Lower leg skin (tissue), 4 donors: ENCODE results near the gene GOLGA7B. TPM values are rescaled to one million over a fixed set of nuclear protein-coding genes. Genes with fewer than 3 reads are reported as not detected.

Experiments used
- DNase-seq, 2 donors: peaks; one replicate each; pipeline ENCODE4 v3.0.0-alpha.2; 2019; ENCODE audit warnings: low spot score in 2 of 2
- H3K4me3 ChIP-seq: fragments of 200-600 bp; sonication (generic); 2 replicates; pipeline ENCODE4 v1.5.1; 2017; ENCODE audit warnings: mild to moderate bottlenecking, low read depth; ENCODE audit not compliant: poor library complexity, severe bottlenecking
- CTCF ChIP-seq, 3 donors: fragments of 450-650 bp; IDR thresholded peaks; one replicate each; pipeline ENCODE4 v1.5.1; 2016; ENCODE audit warnings: antibody characterized with exemption in 3 of 3, mild to moderate bottlenecking in 3 of 3, moderate library complexity in 2 of 3
- POLR2A ChIP-seq, 2 donors: fragments of 450-650 bp; IDR thresholded peaks; one replicate each; pipeline ENCODE4 v1.6.1; 2016 to 2017; ENCODE audit warnings: antibody characterized with exemption in 2 of 2, mild to moderate bottlenecking in 1 of 2, moderate library complexity in 1 of 2
- WGBS, 2 donors: methylation state at CpG; one replicate each; pipeline ENCODE4 v1.1.5; 2018; 5-methylcytosine and 5-hydroxymethylcytosine counted together
- intact Hi-C: fragments of 100-400 bp; cut with DNase I; formaldehyde crosslinking; loops from one replicate; pipeline ENCODE4 v1.15.0; 2023; ENCODE audit warnings: low total_unique reads
- total RNA-seq, 4 donors: library from RNA; depleted of rRNA; stranded (reverse); fragments of >200 nt; gene quantifications; one replicate each; pipeline ENCODE4 v1.1.0, GENCODE V29; 2016

The GOLGA7B gene
- total RNA-seq, 4 donors from 2014 or later: 7.3 to 17.3 (median 7.8) TPM

GRCh38 chr10:97905276-97905675 is 55.6 kb downstream of the GOLGA7B start:
- DNase-seq: no peak
- H3K4me3 ChIP-seq: no peak overlapping the region
- intact Hi-C loops: no loop called here
- WGBS, 2 donors: 87% methylated on average over 8 of the region's 8 CpGs
- TF ChIP-seq CTCF (IDR thresholded peaks at IDR 0.05) (no peak), POLR2A (IDR thresholded peaks at IDR 0.05) (no peak)

- H3K4me3 ChIP-seq: no peak overlapping the region
- intact Hi-C loops: no loop called here
- WGBS, 2 donors: 86 to 90% methylated on average over 5 to 6 of the region's 6 CpGs
- no peak for TF ChIP-seq POLR2A (IDR thresholded peaks at IDR 0.05)
- TF ChIP-seq CTCF (IDR thresholded peaks at IDR 0.05): no peak
- no peak for DNase-seq
Observed at GRCh38 chr10:97907211-97907610, 57.6 kb downstream of the GOLGA7B start.

DNA sequence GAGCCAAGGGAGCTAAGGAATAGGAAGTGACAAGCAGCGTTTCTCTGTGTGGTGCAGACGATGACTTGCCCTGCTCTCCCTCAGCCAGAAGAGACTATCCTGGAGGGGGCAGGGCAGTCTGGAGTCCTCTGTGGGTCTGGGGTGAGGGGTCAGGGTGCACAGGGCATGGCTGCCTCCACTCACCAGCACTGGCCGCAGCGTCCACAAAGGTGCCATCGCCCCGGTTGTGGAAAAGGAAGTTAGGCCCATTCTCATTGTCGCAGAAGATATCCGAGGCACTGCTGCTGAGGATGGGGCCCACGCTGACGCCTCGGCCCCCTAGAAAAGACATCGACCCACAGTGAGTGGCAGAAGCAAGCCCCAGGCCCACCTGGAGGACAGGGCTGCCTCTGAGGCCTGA is 58.2 kb downstream of the GOLGA7B start:
- no peak for DNase-seq
- H3K4me3 ChIP-seq: no peak overlapping the region
- intact Hi-C loops: no loop called here
- TF ChIP-seq CTCF (IDR thresholded peaks at IDR 0.05): no peak
- WGBS, 2 donors: 77 to 92% methylated on average over 12 of the region's 12 CpGs

- H3K4me3 ChIP-seq: no peak overlapping the region
- WGBS, 2 donors: 58 to 62% methylated on average over 4 of the region's 4 CpGs
- intact Hi-C loops: loop anchor here (5.0 to 10.0 kb wide), 2 partner anchors 127 to 404 kb away; no protein-coding TSS in a partner anchor
Observed at GRCh38 chr10:97910661-97911060, 61.0 kb downstream of the GOLGA7B start.

DNA sequence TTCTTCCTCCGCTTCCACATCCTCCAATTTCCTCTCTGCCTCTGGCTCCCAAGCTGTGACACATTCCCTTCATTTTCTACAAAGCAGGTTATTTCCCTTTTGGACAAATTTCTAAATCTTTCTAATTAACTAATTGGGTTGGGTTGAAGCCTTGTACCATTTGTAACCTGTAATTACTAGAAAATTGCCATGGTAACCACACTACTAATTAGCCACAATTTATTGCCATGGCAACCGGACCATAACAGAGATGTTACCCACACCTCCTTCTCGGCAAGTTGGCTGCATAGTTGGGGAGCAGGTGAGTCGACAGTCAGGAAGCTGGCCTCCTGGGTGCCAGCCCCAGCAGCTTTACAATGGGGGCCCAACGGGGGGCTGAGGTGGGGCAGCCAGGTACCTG is 61.6 kb downstream of the GOLGA7B start:
- H3K4me3 ChIP-seq: no peak overlapping the region
- WGBS, 2 donors: 61 to 62% methylated on average over 5 of the region's 5 CpGs
- intact Hi-C loops: loop anchor here (5.0 to 10.0 kb wide), 2 partner anchors 126 to 404 kb away; no protein-coding TSS in a partner anchor
- TF ChIP-seq POLR2A (IDR thresholded peaks at IDR 0.05) (no peak), CTCF (IDR thresholded peaks at IDR 0.05) (no peak)
- no peak for DNase-seq

More at GRCh38 chr10:97910661-97911060, 61.0 kb downstream of the GOLGA7B start:
- DNase-seq: no peak
- TF ChIP-seq POLR2A (IDR thresholded peaks at IDR 0.05) (no peak), CTCF (IDR thresholded peaks at IDR 0.05) (no peak)

DNA sequence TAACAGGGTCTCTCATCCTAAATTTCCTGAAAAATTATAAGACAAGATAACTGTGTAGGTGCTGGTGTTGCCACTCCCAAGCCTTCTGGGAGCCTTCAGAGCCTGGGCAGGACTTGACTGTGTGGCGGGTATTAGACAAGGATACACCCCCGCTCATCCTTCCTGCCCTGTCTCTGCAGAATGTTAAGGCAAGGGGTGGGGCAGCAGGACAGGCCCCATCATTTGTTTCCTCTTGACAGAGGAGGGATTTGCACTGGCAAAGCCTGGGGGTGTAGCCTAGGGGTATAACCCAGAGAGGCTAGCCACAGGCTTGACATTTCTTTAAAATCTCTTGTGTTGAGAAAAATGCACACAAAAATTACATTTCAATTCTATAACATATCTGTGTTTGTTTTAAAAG is 63.5 kb downstream of the GOLGA7B start:
- intact Hi-C loops: loop anchor here (5.0 to 10.0 kb wide), 2 partner anchors 124 to 402 kb away; no protein-coding TSS in a partner anchor
- no peak for DNase-seq
- TF ChIP-seq POLR2A (IDR thresholded peaks at IDR 0.05) (no peak), CTCF (IDR thresholded peaks at IDR 0.05) (no peak)
- WGBS, 2 donors: 88 to 96% methylated on average over 2 of the region's 2 CpGs
- no peak overlapping the region for H3K4me3 ChIP-seq
